ENCODE results near the gene PLSCR1.
A peak's percentile ranks its signal among the peaks of the same experiment; 100 is the strongest.
"Not testable (repeated sequence)": the region's sequence is repeated elsewhere in the genome, so short reads cannot be mapped to it uniquely, and the experiment has no call there.

Gene PLSCR1

DNA sequence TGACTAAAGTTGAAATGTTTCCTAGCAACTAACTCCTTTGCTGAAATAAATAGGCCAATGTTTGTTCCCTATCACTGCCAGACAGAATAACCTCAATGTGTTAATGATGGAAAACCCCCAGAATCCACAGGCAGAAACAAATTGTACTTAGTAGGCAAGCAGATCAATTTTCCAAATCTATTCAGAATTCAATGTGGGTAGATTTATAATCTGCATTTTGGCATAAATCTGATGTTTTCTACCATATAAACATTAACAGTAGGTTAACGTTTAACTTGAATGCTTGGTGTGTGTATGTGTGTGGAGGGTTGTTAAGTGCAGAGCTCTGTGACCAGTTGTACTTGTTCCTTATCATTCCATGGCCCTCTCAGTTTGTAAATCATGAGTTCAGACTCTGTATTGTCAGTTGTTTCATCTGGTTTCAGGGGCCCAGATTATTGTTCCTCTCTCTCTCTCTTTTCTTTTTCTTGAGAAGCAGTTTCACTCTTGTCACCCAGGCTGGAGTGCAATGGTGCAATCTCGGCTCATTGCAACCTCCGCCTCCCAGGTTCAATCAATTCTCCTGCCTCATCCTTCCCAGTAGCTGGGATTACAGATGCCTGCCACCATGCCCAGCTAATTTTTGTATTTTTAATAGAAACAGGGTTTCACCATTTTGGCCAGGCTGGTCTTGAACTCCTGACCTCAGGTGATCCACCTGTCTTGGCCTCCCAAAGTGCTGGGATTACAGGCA is 32.8 kb downstream of the PLSCR1 start:
- no peak for DNase-seq

DNA sequence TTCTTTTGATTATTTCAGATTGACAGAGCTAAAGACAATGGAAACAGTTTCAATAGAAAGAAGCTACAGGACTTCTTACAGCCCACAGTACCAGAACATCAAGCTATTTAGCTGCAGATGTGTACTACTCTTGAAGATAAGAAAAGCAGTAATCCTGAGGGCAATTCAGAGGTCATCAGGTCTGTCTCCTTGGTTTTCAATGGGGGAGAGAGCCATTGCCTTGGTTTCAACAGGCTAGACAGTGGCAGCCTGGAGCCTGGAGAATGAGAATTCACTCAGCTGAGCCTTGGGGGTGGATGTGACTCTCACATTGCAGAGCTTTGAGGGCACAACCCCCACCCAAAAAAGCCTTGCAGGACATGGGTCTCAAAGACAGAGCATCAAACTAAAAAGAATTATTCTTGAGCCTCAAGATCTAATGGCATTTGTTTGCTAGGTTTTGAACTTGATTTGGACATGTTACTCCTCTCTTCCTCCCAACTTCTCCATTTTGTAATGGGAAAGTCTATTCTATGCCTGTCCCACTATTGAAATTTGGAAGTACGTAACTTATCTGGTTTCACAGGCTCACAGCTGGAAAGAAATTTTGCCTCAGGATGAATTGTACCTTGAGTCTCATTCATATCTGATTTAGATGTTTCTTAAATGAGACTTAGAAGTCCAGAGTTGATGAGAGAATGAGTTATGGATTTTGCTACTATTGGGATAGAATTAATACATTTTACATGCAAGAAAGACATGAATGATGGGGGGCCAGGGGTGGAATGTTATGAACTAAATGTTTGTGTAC is 36.9 kb downstream of the PLSCR1 start:
- no peak for DNase-seq

DNA sequence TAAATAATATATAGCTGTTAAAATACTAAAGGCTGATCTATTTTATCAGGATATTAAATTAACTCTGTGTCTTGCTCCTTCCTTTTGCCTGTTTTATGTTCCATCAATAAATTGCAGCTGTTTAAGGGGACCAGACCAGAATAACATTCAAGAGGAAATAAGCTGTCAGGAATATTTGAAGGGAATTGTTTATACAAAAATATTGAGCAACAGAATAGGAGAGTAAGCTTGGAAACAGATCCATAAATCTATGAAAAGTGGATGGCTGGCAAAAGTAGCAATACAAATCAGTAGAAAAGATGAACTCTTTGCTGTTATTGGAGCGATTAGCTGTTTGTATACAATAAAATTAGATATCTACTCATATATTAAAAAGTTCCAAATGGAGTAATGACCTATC is 38.9 kb downstream of the PLSCR1 start:
- DNase-seq, result no peak

DNA sequence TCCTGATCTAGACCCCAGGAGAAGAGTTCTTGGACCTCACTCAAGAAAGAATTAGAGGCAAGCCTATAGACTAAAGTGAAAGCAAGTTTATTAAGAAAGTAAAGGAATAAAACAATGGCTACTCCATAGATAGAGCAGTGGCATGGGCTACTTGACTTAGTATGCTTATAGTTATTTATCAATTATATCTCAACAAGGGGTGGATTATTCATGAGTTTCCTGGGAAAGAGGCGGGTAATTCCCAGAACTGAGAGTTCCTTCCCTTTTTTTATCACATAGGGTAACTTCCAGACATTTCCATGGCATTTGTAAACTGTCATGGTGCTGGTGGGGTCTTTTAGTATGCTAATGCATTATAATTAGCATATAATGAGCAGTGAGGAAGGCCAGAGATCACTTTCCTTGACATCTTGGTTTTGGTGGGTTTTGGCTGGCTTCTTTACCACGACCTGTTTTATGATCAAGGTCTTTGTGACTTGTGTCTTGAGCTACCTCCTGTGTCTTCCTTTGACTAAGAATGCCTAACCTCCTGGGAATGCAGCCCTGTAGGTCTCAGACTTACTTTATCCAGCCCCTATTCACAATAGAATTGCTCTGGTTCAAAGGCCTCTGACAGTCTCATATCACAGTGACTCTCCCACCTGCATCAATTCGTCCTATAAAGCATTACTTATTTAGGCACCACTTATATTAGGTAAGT is 39.8 kb downstream of the PLSCR1 start:
- DNase-seq, result no peak

DNA sequence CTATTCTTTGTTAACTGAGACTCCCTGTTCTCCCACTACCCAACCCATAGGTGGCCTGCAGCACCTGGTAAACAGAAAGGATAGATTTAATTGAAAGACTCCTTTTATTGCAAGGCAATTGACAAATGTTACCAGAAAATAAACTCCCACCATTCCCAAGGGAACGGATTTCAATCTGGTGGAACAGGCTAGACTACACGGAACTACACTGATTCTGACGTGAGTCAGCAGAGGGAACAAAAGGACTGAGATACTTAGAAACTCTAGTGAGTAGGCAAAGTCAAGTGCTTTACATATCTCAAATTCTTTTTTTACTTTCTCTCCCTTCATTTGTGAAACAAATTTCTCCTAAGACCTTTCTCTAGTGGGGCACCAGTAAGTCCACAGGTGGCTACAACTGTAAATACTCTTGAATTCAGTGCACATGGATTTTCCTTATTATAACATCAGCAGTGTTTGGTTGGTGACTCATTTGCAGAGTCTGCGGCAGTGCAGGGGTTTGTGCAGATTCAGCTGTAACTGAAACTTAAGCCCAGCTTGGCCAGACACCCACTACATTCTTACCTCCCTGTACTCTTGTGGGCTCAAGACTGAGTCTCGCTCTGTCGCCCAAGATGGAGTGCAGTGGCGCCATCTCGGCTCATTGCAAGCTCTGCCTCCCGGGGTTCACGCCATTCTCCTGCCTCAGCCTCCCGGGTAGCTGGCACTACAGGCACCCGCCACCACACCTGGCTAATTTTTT is 40.8 kb downstream of the PLSCR1 start:
- peak; percentile 92 for DNase-seq

DNA sequence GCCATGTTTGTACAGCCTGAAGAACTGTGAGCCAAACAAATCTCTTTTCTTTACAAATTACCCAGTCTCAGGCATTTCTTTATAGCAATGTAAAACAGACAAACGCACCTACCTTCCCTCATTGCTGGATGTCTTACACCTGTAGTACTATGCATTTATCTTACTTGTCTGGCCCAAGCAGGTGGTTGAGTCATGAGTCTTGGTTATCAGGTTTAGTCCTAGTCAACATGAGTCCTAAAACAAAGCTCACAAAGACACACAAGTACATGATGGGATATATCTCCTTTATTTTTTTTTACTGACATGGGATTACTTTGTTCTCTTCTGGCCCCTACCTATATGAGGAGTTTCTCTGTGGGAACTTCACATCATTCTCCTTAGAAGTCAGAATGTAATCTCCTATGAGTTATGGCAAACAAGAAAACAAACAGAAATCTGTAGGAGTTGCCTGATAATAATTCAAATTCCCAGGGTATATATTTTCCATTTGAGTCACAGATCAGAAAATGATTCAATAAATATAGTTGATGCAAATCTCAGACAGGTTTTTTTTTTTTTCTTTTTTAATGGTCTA is 41.4 kb downstream of the PLSCR1 start:
- no peak for DNase-seq

DNA sequence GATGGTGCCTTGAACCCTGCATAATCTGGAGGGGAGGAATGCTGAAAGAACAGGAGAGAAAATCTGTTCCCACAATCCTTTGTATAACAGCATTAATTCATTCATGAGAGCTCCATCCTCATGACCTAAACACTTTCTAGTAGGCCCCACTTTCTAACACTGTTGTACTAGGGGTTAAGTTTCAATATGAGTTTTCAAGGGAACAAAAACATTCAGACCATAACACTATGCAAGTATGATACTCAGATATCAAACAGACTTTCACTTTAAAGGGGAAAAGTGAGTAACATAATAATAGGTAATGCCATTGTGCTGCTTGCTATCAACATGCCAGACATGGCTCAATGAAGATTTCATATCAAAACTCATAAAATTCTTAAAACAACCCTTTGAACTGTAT is 42.7 kb downstream of the PLSCR1 start:
- DNase-seq, result no peak

DNA sequence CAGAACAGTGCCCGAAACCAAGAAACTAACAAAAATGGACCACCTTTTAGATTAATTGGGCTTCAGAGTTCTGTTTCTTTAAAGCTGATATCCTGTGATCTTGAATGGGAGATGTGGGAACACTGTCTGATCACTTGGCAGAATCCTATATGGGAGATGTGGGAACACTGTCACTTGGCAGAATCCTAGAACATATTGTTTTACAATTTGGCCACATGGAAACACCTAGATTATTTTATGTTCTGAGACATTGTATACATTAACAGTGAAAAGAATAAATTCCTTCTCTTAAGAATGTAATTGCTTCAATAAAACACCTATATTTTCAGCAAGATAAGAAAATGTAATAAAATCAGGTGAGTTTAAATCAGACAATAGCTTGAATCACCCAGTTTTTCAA is 44.7 kb downstream of the PLSCR1 start:
- no peak for DNase-seq

DNA sequence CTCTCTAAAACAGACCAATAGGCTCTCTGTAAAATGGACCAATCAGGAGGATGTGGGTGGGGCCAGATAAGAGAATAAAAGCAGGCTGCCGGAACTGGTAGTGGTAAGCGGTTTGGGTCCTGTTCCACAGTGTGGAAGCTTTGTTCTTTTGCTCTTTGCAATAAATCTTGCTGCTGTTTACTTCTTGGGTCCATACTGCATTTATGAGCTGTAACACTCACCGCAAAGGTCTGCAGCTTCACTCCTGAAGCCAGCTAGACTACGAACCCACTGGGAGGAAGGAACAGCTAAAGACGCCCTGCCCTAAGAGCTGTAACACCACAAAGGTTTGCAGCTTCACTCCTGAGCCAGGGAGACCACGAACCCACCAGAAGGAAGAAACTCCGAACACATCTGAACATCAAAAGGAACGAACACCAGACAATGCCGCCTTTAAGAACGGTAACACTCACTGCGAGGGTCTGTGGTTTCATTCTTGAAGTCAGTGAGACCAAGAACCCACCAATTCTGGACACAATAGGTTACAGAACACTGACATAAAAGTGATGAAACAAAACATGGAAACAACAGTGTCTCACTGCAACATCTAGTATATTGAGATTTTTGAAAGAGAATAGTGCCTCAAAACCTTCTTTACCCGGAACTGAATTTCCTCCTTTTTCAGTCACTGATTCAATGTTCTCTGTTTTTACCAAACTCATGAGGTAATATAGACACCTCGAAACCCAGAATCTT is 46.2 kb downstream of the PLSCR1 start:
- DNase-seq, result no peak

DNA sequence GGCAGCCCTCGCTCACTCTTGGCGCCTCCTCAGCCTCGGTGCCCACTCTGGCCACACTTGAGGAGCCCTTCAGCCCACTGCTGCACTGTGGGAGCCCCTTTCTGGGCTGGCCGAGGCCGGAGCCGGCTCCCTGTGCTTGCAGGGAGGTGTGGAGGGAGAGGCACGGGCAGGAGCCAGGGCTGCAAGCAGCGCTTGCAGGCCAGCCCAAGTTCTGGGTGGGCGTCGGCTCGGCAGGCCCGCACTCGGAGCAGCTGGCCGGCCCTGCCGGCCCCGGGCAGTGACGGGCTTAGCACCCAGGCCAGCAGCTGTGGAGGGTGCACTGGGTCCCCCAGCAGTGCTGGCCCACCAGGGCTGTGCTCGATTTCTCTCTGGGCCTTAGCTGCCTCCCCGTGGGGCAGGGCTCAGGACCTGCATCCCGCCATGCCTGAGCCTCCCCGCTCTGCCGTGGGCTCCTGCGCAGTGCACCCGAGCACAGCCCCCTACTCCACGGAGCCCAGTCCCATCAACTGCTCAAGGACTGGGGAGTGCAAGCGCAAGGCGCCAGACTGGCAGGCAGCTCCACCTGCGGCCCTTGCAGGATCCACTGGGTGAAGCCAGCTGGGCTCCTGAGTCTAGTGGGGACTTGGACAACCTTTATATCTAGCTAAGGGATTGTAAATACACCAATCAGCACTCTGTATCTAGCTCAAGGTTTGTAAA is 47.1 kb downstream of the PLSCR1 start:
- not testable (repeated sequence) for DNase-seq

DNA sequence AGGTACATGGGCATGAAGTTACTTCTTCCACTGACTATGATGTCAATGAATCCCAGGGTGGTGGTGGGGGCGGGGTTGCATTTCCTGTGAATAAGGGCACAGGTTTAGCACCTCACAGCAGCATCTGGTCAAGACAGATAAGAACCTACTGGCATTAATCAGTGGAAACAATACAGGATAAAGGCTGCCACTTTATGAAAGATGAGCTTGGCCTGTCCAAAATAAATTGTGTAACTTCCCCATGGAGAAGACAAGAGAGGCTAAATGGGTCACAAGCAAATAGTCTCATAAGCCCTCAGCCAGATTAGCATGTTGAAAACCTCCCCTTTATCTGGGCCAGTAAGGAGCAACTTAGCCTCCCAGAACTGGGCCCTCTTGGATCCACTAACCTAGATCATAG is 47.7 kb downstream of the PLSCR1 start:
- DNase-seq, result no peak

DNA sequence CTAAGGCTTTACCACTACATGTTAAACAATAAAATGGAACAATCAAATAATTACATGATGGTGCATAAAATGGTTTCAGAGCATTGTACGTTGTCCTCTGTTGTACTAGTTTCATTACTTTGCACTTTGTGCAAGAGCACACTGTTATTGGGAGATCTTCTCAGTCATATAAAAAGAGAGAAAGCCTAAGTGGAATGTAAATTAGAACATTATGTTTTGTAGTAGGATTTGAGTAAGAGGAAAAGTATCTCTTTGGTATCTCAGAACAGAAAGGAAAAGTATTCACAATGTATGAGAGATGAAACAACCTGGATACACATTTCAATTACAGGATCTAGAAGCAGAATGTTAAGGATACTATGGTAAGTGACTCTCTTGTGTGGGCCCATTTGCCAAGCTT is 48.2 kb downstream of the PLSCR1 start:
- DNase-seq, result no peak

DNA sequence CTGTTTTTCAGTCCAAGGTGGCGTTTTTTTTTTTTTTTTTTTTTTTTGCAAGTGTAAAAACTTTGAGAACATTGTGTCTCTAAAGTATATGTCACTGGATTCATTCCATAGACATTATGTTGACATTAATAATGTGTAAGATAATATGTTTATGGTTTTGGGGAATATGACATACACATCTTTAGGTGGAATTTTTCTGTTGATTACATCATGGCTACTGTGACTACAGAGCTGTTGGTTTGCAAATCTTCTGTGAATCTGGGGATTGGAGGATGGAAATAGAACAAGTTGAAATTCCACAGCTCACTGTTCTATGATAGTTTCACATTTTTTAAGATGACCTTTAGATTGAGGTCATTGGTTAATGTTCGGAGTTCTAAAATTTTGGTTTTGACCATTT is 50.6 kb downstream of the PLSCR1 start:
- DNase-seq, result no peak

DNA sequence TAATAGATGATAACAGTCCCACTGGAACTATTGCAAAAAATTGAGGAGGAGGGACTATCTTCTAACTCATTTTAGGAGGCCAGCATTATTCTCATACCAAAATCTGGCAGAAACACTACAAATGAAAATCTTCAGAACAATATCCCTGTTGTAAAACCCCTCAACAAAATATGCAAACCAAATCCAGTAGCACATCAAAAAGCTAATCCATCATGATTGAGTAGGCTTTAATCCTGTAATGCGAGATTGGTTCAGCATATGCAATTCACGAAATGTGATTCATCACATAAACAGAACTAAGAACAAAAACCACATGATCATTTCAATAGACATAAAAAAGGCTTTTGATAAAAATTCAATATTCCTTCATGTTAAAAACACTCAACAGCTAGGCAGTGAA is 51.2 kb downstream of the PLSCR1 start:
- no peak for DNase-seq

DNA sequence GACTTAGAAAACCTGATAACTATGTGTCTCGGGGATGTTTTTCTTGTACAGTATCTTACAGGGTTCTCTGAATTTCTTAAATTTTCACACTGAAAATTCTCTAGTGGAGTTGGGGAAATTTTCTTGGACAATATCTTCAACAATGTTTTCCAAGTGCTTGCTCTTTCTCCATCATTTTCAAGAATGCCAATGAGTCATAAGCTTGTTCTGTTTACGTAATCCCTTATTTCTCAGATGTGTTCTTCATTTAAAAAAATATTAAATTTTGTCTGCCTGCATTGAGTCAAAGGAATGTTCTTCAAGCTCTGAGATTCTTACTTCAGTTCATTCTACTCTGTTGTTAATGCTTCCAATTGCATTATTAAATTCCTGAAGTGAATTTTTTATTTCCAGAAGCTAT is 53.1 kb downstream of the PLSCR1 start:
- no peak for DNase-seq

DNA sequence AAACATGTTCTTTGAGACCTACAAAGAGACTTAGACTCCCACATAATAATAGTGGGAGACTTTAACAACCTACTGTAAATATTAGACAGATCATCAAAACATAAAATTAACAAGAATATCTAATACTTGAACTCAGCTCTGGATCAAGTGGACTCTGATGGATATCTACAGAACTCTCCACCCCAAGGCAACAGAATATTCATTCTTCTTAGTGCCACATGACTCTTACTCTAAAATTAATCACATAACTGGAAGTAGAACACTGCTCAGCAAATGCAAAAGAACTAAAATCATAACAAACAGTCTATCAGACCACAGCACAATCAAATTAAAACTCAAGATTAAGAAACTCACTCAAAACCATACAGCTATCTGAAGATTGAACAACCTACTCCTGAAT is 59.1 kb downstream of the PLSCR1 start:
- no peak for DNase-seq

DNA sequence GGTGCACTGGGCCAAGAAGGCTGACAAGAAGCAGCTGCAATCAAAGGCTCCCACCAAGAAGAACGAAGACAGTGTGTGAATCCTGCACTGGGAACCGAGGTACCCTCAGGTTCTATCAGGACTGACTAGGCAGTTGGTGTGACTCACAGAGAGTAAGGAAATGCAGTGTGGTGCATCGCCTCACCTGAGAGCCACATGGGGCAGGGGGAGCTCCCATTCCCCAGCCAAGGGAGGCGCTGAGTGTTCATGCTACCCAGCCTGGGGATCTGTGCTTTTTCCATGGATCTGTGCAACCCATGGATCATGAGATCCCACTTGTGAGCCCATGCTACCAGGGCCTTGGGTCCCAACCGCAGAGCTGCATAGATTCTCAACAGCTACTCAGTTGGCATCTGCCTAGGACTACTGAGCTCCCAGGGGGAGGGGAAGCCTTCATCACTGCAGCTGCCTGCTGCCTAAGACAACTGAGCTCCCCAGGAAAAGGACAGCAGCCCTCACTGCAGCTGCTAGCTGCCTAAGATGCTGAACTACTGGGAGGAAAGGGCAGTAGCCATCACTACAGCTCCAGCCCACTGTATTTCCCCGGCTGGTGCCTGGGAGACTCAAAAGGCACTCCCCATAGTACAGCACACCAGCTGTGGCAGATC is 68.2 kb downstream of the PLSCR1 start:
- no peak for DNase-seq

DNA sequence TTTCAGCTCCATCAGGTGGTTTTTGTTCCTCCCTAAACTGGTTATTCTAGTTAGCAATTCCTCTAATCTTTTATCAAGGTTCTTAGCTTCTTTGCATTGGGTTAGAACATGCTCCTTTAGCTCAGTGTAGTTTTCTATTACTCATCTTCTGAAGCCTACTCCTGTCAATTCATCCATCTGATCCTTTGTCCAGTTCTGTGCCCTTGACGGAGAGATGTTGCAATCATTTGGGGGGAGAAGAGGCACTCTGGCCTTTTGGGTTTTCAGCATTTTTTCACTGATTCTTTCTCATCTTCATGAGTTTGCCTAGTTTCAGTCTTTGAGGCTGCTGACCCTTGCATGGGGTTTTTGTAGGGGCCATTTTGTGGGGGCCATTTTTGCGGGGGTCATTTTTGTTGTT is 69.4 kb downstream of the PLSCR1 start:
- not testable (repeated sequence) for DNase-seq

DNA sequence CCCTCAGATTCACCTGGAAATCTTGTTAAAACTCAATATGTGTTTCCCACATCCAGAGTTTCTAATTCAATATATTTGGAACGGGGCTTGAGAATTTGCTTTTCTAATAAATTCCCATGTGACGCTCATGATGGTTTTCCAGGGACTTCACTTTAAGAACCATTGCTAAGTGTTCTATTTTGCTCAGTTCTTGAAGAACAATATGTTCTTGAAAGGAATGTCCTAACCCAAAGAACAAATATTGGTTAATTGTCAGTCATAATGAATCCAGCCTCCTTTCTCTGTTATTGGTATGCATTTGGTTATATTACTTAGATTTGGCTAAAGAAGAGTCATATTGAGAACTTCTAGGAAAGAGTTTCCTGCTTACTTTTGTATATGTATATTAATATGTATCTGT is 70.7 kb downstream of the PLSCR1 start:
- no peak for DNase-seq

DNA sequence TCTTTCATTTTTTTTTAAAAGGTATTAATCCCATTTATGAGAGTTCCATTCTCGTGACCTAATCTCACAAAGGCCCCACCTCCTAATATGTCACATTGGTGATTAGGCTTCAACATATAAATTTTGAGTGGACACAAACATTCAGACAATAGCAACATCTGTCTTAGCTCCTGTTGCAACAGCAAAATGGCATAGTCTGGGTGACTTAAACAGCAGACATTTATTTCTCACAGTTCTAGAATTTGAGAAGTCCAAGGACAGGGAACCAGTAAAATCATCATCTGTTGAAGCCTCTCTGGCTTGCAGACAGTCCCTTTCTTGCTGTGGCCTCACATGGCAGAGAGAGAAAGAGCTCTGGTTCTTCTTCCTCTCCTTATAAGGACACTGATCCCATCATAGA is 71.8 kb downstream of the PLSCR1 start:
- DNase-seq, result no peak

DNA sequence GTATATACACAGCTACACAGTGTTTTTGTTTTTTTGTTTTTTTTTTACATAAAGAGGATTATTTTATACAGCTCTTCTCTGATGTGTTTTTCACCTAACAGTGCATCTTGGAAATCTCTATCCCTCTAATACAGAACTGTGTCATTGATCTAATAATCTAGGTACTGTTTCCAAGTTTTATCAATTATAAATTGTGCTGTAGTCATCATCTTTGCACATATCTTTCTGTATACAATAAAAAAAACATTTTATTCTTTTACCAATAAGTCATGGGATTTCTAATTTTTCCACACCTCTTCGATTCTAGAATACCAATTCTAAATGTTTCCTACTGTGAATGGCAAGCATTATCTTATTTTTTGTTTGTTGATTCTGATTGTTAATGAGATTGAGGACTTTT is 73.4 kb downstream of the PLSCR1 start:
- DNase-seq, result no peak

Measured in NCI-H526 (cell line).